Activated naive CD4-positive, alpha-beta T cell treated with Interleukin-2 at 50 U/mL for 16 hours (primary cell): ENCODE data around the gene TIMM10B.

Experiments
- DNase-seq: peaks from one replicate; pipeline ENCODE4 v3.0.0-alpha.2; 2020

Gene TIMM10B

GRCh38 chr11:6481012-6481923 is at the start of gene TIMM10B, which contains the start of gene ARFIP2:
Gene TIMM10B, plus strand, starts transcription at chr11:6481501. Its CDS starts 16 bp downstream, at chr11:6481517.
Gene ARFIP2, minus strand, starts transcription at chr11:6481331. Its CDS starts 910 bp downstream, at chr11:6480421.
- peak; percentile 98 for DNase-seq

- DNase-seq, result no peak
Measured at GRCh38 chr11:6431861-6432260, 49.4 kb upstream of the TIMM10B start.

- DNase-seq, result no peak
Measured at GRCh38 chr11:6433998-6434660, 47.2 kb upstream of the TIMM10B start.

- DNase-seq, result no peak
Measured at GRCh38 chr11:6437423-6437822, 43.9 kb upstream of the TIMM10B start.

- DNase-seq, result no peak
Measured at GRCh38 chr11:6437993-6438392, 43.3 kb upstream of the TIMM10B start.

- DNase-seq, result peak; percentile 30
Measured at GRCh38 chr11:6438979-6439571, 42.2 kb upstream of the TIMM10B start.

- DNase-seq, result no peak
Measured at GRCh38 chr11:6440906-6441358, 40.4 kb upstream of the TIMM10B start, which contains the start of gene HPX. Gene HPX, minus strand, starts transcription at chr11:6440987. Its CDS starts 24 bp downstream, at chr11:6440963.

- DNase-seq, result no peak
Measured at GRCh38 chr11:6442441-6442840, 38.9 kb upstream of the TIMM10B start.

GRCh38 chr11:6443269-6444003 is 37.9 kb upstream of the TIMM10B start:
- DNase-seq, result peak; percentile 53

- DNase-seq, result no peak
Measured at GRCh38 chr11:6448574-6448973, 32.7 kb upstream of the TIMM10B start.

- no peak for DNase-seq
Measured at GRCh38 chr11:6452219-6452618, 29.1 kb upstream of the TIMM10B start.

GRCh38 chr11:6453152-6453551 is 28.1 kb upstream of the TIMM10B start:
- no peak for DNase-seq

- no peak for DNase-seq
Measured at GRCh38 chr11:6455070-6455469, 26.2 kb upstream of the TIMM10B start.

- no peak for DNase-seq
Measured at GRCh38 chr11:6456361-6457073, 24.8 kb upstream of the TIMM10B start.

- DNase-seq, result no peak
Measured at GRCh38 chr11:6457581-6458320, 23.6 kb upstream of the TIMM10B start.

- no peak for DNase-seq
Measured at GRCh38 chr11:6458352-6459098, 22.8 kb upstream of the TIMM10B start.

- DNase-seq, result no peak
Measured at GRCh38 chr11:6459099-6459450, 22.2 kb upstream of the TIMM10B start.

- no peak for DNase-seq
Measured at GRCh38 chr11:6468712-6469495, 12.4 kb upstream of the TIMM10B start.

GRCh38 chr11:6469599-6469998 is 11.7 kb upstream of the TIMM10B start:
- no peak for DNase-seq

- no peak for DNase-seq
Measured at GRCh38 chr11:6472934-6473333, 8.4 kb upstream of the TIMM10B start.
